Osteocyte (in vitro differentiated cells): Measurements from ENCODE around the gene HDDC2. TPM values are rescaled to one million over a fixed set of nuclear protein-coding genes. Genes with fewer than 3 reads are reported as not detected.

ENCODE experiments used
- DNase-seq: peaks from one replicate; pipeline ENCODE4 v3.0.0; 2021; ENCODE audit warnings: mixed read lengths; ENCODE audit not compliant: unreplicated experiment; ENCODE audit errors: extremely low spot score
- H3K27ac Mint-ChIP-seq: one replicate; pipeline ENCODE4 v1.8.0; 2021; ENCODE audit warnings: mild to moderate bottlenecking, mixed read lengths; ENCODE audit not compliant: unreplicated experiment
- H3K27me3 Mint-ChIP-seq: one replicate; pipeline ENCODE4 v1.8.0; 2021; ENCODE audit warnings: mixed read lengths; ENCODE audit not compliant: unreplicated experiment
- H3K36me3 Mint-ChIP-seq: one replicate; pipeline ENCODE4 v1.8.0; 2021; ENCODE audit warnings: mixed read lengths; ENCODE audit not compliant: unreplicated experiment
- H3K4me1 Mint-ChIP-seq: one replicate; pipeline ENCODE4 v1.8.0; 2021; ENCODE audit warnings: mixed read lengths; ENCODE audit not compliant: unreplicated experiment
- H3K4me3 Mint-ChIP-seq: one replicate; pipeline ENCODE4 v1.8.0; 2021; ENCODE audit warnings: mild to moderate bottlenecking, moderate library complexity, mixed read lengths; ENCODE audit not compliant: unreplicated experiment
- H3K9me3 Mint-ChIP-seq: one replicate; pipeline ENCODE4 v1.8.0; 2021; ENCODE audit warnings: mixed read lengths; ENCODE audit not compliant: unreplicated experiment
- total RNA-seq: library from RNA; stranded (reverse); gene quantifications from 2 replicates; pipeline ENCODE4 v1.2.1, GENCODE V29; 2021
- TF ChIP-seq, protein P1 (sequence below): fragments of 200-600 bp; sonication (generic); IDR thresholded peaks from 2 replicates; pipeline ENCODE4 v1.5.0; 2021; ENCODE audit warnings: antibody characterized with exemption, mild to moderate bottlenecking, moderate library complexity

The HDDC2 gene
- total RNA-seq, 1 donor from 2014 or later: 56.6 TPM

- DNase-seq: no peak
- Mint-ChIP-seq H3K27ac (no peak overlapping the region), H3K9me3 (peaks cover 26% of the 10 kb centered on the region), H3K4me3 (no peak overlapping the region), H3K4me1 (peaks cover 22% of the 10 kb centered on the region), H3K36me3 (peaks cover 10% of the 10 kb centered on the region), H3K27me3 (no peaks in the 10 kb centered on the region)
- TF ChIP-seq, protein P1, sequence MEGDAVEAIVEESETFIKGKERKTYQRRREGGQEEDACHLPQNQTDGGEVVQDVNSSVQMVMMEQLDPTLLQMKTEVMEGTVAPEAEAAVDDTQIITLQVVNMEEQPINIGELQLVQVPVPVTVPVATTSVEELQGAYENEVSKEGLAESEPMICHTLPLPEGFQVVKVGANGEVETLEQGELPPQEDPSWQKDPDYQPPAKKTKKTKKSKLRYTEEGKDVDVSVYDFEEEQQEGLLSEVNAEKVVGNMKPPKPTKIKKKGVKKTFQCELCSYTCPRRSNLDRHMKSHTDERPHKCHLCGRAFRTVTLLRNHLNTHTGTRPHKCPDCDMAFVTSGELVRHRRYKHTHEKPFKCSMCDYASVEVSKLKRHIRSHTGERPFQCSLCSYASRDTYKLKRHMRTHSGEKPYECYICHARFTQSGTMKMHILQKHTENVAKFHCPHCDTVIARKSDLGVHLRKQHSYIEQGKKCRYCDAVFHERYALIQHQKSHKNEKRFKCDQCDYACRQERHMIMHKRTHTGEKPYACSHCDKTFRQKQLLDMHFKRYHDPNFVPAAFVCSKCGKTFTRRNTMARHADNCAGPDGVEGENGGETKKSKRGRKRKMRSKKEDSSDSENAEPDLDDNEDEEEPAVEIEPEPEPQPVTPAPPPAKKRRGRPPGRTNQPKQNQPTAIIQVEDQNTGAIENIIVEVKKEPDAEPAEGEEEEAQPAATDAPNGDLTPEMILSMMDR: no peak
Measured at GRCh38 chr6:125245523-125246264, 56.1 kb downstream of the HDDC2 start.

DNA sequence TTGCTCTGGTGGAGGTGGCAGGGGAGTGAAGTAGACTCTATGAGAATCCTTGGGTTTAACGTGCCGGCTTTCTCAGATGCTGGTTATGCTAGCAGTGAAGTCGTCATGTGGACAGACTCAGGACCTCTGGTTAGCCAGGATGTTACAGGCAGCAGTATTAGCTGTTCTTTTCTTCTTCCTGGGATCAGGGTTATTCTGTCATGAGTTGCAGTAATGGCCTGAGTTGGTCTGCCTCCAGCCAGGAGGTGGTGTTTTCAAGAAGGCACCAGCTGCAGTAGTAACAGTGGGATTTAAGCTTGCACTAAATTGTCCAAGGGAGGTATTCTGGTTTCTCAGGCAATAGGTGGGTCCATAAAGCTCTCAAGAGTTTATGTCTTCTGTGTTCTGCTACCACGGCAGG lies 56.7 kb downstream of the HDDC2 start:
- no peaks in the 10 kb centered on the region for H3K27me3 Mint-ChIP-seq
- peaks cover 11% of the 10 kb centered on the region for H3K36me3 Mint-ChIP-seq
- TF ChIP-seq, protein P1: no peak
- H3K27ac Mint-ChIP-seq: no peak overlapping the region
- peaks cover 31% of the 10 kb centered on the region for H3K9me3 Mint-ChIP-seq
- no peak overlapping the region for H3K4me3 Mint-ChIP-seq
- peaks cover 22% of the 10 kb centered on the region for H3K4me1 Mint-ChIP-seq
- no peak for DNase-seq

- TF ChIP-seq, protein P1: no peak
- Mint-ChIP-seq H3K9me3 (peaks cover 34% of the 10 kb centered on the region), H3K27ac (no peak overlapping the region), H3K4me3 (no peak overlapping the region), H3K4me1 (peaks cover 7% of the 10 kb centered on the region), H3K36me3 (peaks cover 2% of the 10 kb centered on the region), H3K27me3 (no peaks in the 10 kb centered on the region)
- no peak for DNase-seq
Measured at GRCh38 chr6:125237764-125238163, 64.0 kb downstream of the HDDC2 start.

- peaks cover 26% of the 10 kb centered on the region for H3K9me3 Mint-ChIP-seq
Measured at GRCh38 chr6:125236536-125237327, 65.0 kb downstream of the HDDC2 start.

More at GRCh38 chr6:125236536-125237327, 65.0 kb downstream of the HDDC2 start:
- Mint-ChIP-seq H3K36me3 (peaks cover 2% of the 10 kb centered on the region), H3K27ac (no peak overlapping the region), H3K4me3 (no peak overlapping the region), H3K27me3 (no peaks in the 10 kb centered on the region), H3K4me1 (peaks cover 7% of the 10 kb centered on the region)
- TF ChIP-seq, protein P1: no peak
- no peak for DNase-seq
